K562 (cell line): Measurements from ENCODE around the gene CPED1. TPM values are rescaled to one million over a fixed set of nuclear protein-coding genes. Genes with fewer than 3 reads are reported as not detected.

Experiments used
- ATF7 ChIP-seq: fragments of 450-650 bp; IDR thresholded peaks from 2 replicates; pipeline ENCODE4 v1.7.1; 2014; ENCODE audit warnings: mild to moderate bottlenecking, moderate library complexity
- DLX4 ChIP-seq: fragments of 250-450 bp; sonication (Bioruptor Pico); IDR thresholded peaks from 2 replicates; pipeline ENCODE4 v1.6.1; 2021; ENCODE audit warnings: mild to moderate bottlenecking
- HDAC1 ChIP-seq, 2 experiments: fragments of 450-650 bp; IDR thresholded peaks; 2 replicates each; pipeline ENCODE4 v1.6.1; 2016 to 2017; ENCODE audit warnings: inconsistent platforms in 1 of 2, mild to moderate bottlenecking in 1 of 2, moderate library complexity in 1 of 2
- HDGF ChIP-seq: fragments of 450-650 bp; IDR thresholded peaks from 2 replicates; pipeline ENCODE4 v1.6.1; 2016
- HMGXB4 ChIP-seq: sonication (generic); formaldehyde crosslinking; IDR thresholded peaks from 2 replicates; pipeline ENCODE4 v1.8.1; 2023; ENCODE audit warnings: mild to moderate bottlenecking, missing genetic modification reagents
- JUN ChIP-seq, 2 experiments: sonication (generic) in 1 of 2; formaldehyde crosslinking in 1 of 2; IDR thresholded peaks; 2 replicates each; pipeline versions ENCODE4 v1.6.1 to v1.8.0; 2012 to 2022; ENCODE audit warnings: borderline replicate concordance in 2 of 2, mild to moderate bottlenecking in 2 of 2, improper control_type of control experiment in 1 of 2, low read depth in 1 of 2, low read length in 1 of 2, missing genetic modification reagents in 1 of 2
- KAT8 ChIP-seq: fragments of 450-650 bp; IDR thresholded peaks from 2 replicates; pipeline ENCODE4 v1.6.1; 2016; ENCODE audit warnings: low read depth, mild to moderate bottlenecking
- NR1H2 ChIP-seq: sonication (generic); formaldehyde crosslinking; IDR thresholded peaks from 2 replicates; pipeline ENCODE4 v1.4.0; 2020; ENCODE audit warnings: mild to moderate bottlenecking, missing genetic modification reagents
- NUFIP1 ChIP-seq: fragments of 450-650 bp; IDR thresholded peaks from 2 replicates; pipeline ENCODE4 v1.6.1; 2018; ENCODE audit not compliant: partially characterized antibody
- PHB2 ChIP-seq: fragments of 450-650 bp; IDR thresholded peaks from 2 replicates; pipeline ENCODE4 v1.6.1; 2017; ENCODE audit warnings: low read depth
- PURB ChIP-seq: sonication (generic); formaldehyde crosslinking; IDR thresholded peaks from 2 replicates; pipeline ENCODE4 v1.9.0; 2021; ENCODE audit warnings: low read depth, mild to moderate bottlenecking, missing genetic modification reagents
- SRF ChIP-seq, 2 experiments: fragments of 250-450, 450-650 bp in 1 of 2; sonication (Bioruptor Pico) in 1 of 2; sonication (generic) in 1 of 2; formaldehyde crosslinking; IDR thresholded peaks; 2 replicates each; pipeline versions ENCODE4 v1.5.0 to v1.5.1; 2020 to 2022; ENCODE audit warnings: mild to moderate bottlenecking in 1 of 2, missing genetic modification reagents in 1 of 2
- STAT5A ChIP-seq: IDR thresholded peaks from 2 replicates; pipeline ENCODE4 v1.6.1; 2012; ENCODE audit warnings: low read length, inconsistent platforms, borderline replicate concordance
- SUPT5H ChIP-seq: fragments of 450-650 bp; IDR thresholded peaks from 2 replicates; pipeline ENCODE4 v1.6.1; 2016
- ZBTB34 ChIP-seq: fragments of 250-450 bp; sonication (Bioruptor Pico); IDR thresholded peaks from 2 replicates; pipeline ENCODE4 v1.8.0; 2021; ENCODE audit warnings: mild to moderate bottlenecking, moderate library complexity
- ZC3H11A ChIP-seq: IDR thresholded peaks from 2 replicates; pipeline ENCODE4 v1.6.1; 2012; ENCODE audit warnings: low read depth, low read length, improper control_type of control experiment
- ZNF121 ChIP-seq: sonication (generic); formaldehyde crosslinking; conservative IDR thresholded peaks from 2 replicates; pipeline ENCODE4 v1.8.0; 2022; ENCODE audit warnings: missing genetic modification reagents
- ZNF507 ChIP-seq: conservative IDR thresholded peaks from 2 replicates; pipeline ENCODE4 v1.6.1; 2017; ENCODE audit warnings: missing genetic modification characterization, missing compliant biosample characterization
- polyA plus RNA-seq, 8 experiments: library from polyadenylated mRNA; depleted of rRNA in 4 of 8; stranded (reverse) in 5 of 8; unstranded in 3 of 8; fragments of >200 nt; fragmentation: Nextera tagmentation in 2 of 8; fragmentation: Illumina TruSeq in 1 of 8; extraction: Ambion mirVana in 2 of 8; extraction: Trizol in 1 of 8; gene quantifications; 2 replicates each; pipeline versions ENCODE4 v1.2.1 to v1.2.3, GENCODE V29; 2011 to 2014; ENCODE audit warnings: inconsistent platforms in 1 of 8, missing spikeins in 1 of 8
- total RNA-seq, 7 experiments: library from RNA; depleted of rRNA in 6 of 7; stranded (reverse); fragments of >200 nt in 6 of 7; fragmentation: Illumina TruSeq in 2 of 7; extraction: Trizol in 2 of 7; gene quantifications; 2 replicates each; pipeline versions ENCODE4 v1.2.1 to v1.2.3, GENCODE V29; 2011 to 2021; ENCODE audit warnings: low replicate concordance in 1 of 7
- TF ChIP-seq, protein P1 (sequence below): sonication (generic); formaldehyde crosslinking; IDR thresholded peaks from 2 replicates; pipeline ENCODE4 v1.8.0; 2022; ENCODE audit warnings: mild to moderate bottlenecking, missing genetic modification reagents
- TF ChIP-seq, protein P2 (sequence below): fragments of 450-650 bp; formaldehyde crosslinking; IDR thresholded peaks from 2 replicates; pipeline ENCODE4 v1.4.0; 2022; ENCODE audit warnings: missing genetic modification characterization
- TF ChIP-seq, protein P3 (sequence below), 2 experiments: fragments of 450-650 bp; conservative IDR thresholded peaks; 2 replicates each; pipeline ENCODE4 v1.6.1; 2017; ENCODE audit warnings: mild to moderate bottlenecking in 2 of 2, moderate library complexity in 2 of 2

CPED1 gene
- total and polyA plus RNA-seq, 9 of the 15 experiments (the other 6 are each of a cell fraction or from before 2014, with no cell fraction given), result 195 to 393 (median 290) TPM

DNA sequence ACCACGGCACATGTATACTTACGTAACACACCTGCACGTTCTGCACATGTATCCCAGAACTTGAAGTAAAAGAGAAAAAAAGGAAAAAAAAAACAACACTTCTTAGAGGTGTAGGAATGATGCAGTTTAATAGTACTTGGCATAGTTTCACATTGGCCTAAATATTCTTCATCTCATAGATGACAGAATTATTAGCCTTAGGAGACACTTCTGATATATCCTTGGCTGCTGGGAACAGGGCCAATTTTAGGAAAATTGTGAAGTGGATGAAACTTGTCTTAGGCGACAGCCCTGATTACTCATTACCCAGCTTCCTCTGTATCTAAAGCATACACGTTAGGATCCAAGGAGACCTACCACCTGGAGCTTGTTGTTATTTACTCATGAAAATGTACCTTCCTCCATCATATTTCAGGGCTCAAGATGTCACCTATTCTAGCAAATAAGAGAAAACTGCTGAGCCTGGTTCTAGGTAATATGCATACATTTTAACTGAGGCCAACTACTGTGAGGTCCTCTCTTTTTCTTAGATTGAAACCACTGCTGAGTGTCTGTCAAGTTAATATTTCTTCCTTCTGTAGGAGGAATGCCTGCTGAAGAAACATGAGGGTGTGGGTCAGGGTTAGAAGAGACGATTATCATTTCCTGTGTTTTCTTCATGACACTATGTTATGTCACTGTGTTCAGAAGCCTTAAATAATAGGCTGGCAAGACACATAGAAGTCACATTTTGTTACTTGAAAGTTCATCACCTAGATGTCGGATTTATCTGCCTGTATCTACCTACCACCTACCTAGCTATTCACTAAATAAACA is 44.3 kb downstream of the CPED1 start (continued):
- TF ChIP-seq STAT5A (no peak), HDGF (no peak), DLX4 (CRISPR knock-in tag) (no peak), KAT8 (no peak), ZBTB34 (CRISPR knock-in tag) (no peak), HMGXB4 (CRISPR knock-in tag) (no peak), ATF7 (0 out of 2 replicates have a peak, but pooled peaks have one; percentile 8), ZC3H11A (no peak), NR1H2 (CRISPR knock-in tag) (no peak), NUFIP1 (no peak), HDAC1 (IDR thresholded peaks at IDR 0.05) (peak in 1 of 2 experiments; percentile 31; a peak in 1 of 4 replicates), ZNF507 (tag) (no peak), PHB2 (no peak), ZNF121 (CRISPR knock-in tag) (no peak), SRF (CRISPR knock-in tag; IDR thresholded peaks at IDR 0.05) (no peak), PURB (CRISPR knock-in tag) (no peak), JUN (IDR thresholded peaks at IDR 0.05; ENCODE audit: borderline replicate concordance, low read depth, low read length) (no peak), JUN (CRISPR knock-in tag; IDR thresholded peaks at IDR 0.05; ENCODE audit: borderline replicate concordance) (no peak), SUPT5H (0 out of 2 replicates have a peak, but pooled peaks have one; percentile 19)
- TF ChIP-seq, protein P1, sequence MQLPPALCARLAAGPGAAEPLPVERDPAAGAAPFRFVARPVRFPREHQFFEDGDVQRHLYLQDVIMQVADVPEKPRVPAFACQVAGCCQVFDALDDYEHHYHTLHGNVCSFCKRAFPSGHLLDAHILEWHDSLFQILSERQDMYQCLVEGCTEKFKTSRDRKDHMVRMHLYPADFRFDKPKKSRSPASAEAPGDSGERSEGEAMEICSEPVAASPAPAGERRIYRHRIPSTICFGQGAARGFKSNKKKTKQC (CRISPR knock-in tag), result no peak
- TF ChIP-seq, protein P2, sequence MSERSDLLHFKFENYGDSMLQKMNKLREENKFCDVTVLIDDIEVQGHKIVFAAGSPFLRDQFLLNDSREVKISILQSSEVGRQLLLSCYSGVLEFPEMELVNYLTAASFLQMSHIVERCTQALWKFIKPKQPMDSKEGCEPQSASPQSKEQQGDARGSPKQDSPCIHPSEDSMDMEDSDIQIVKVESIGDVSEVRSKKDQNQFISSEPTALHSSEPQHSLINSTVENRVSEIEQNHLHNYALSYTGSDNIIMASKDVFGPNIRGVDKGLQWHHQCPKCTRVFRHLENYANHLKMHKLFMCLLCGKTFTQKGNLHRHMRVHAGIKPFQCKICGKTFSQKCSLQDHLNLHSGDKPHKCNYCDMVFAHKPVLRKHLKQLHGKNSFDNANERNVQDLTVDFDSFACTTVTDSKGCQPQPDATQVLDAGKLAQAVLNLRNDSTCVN (CRISPR knock-in tag), result no peak
- TF ChIP-seq, protein P3, sequence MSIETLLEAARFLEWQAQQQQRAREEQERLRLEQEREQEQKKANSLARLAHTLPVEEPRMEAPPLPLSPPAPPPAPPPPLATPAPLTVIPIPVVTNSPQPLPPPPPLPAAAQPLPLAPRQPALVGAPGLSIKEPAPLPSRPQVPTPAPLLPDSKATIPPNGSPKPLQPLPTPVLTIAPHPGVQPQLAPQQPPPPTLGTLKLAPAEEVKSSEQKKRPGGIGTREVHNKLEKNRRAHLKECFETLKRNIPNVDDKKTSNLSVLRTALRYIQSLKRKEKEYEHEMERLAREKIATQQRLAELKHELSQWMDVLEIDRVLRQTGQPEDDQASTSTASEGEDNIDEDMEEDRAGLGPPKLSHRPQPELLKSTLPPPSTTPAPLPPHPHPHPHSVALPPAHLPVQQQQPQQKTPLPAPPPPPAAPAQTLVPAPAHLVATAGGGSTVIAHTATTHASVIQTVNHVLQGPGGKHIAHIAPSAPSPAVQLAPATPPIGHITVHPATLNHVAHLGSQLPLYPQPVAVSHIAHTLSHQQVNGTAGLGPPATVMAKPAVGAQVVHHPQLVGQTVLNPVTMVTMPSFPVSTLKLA (conservative IDR thresholded peaks at IDR 0.05), result peak in 1 of 2 experiments; percentile 38; a peak in 2 of 4 replicates
